HG03066 (cell line): ENCODE measurements around the gene PRKCZ.

Source experiments
- ATAC-seq: cut with Tn5 transposase; IDR thresholded peaks from one replicate; pipeline ENCODE4 v1.9.1; 2021; ENCODE audit warnings: low read depth; ENCODE audit not compliant: unreplicated experiment

The PRKCZ gene

GRCh38 chr1:2049718-2050431 lies at the start of gene PRKCZ:
Gene PRKCZ, plus strand, starts transcription at chr1:2050411. Its CDS starts 220 bp downstream, at chr1:2050631.
- ATAC-seq: no peak

GRCh38 chr1:2000432-2000831 lies 49.8 kb upstream of the PRKCZ start:
- ATAC-seq: no peak

- no peak for ATAC-seq
These were observed 49.4 kb upstream of the PRKCZ start for GRCh38 chr1:2000850-2001249.

GRCh38 chr1:2001773-2002411 lies 48.3 kb upstream of the PRKCZ start:
- ATAC-seq: no peak

- ATAC-seq: no peak
These were observed 46.6 kb upstream of the PRKCZ start, which contains the start of gene CFAP74 for GRCh38 chr1:2003541-2004131. Gene CFAP74, minus strand, starts transcription at chr1:2003786. Its CDS starts 12,830 bp downstream, at chr1:1990956.

- no peak for ATAC-seq
These were observed 45.4 kb upstream of the PRKCZ start for GRCh38 chr1:2004856-2005255.

GRCh38 chr1:2009101-2010053 lies 40.8 kb upstream of the PRKCZ start:
- ATAC-seq: no peak

GRCh38 chr1:2014181-2014580 lies 36.0 kb upstream of the PRKCZ start:
- ATAC-seq: no peak

GRCh38 chr1:2014741-2015735 lies 35.2 kb upstream of the PRKCZ start:
- no peak for ATAC-seq

GRCh38 chr1:2016123-2016522 lies 34.1 kb upstream of the PRKCZ start:
- ATAC-seq: no peak

- ATAC-seq: no peak
These were observed 31.7 kb upstream of the PRKCZ start for GRCh38 chr1:2018217-2019171.

- ATAC-seq: no peak
These were observed 31.1 kb upstream of the PRKCZ start, which contains the start of gene GABRD for GRCh38 chr1:2019172-2019543. Gene GABRD, plus strand, starts transcription at chr1:2019345. Its CDS starts 79 bp downstream, at chr1:2019424.

GRCh38 chr1:2019571-2020309 lies 30.5 kb upstream of the PRKCZ start:
- no peak for ATAC-seq

- ATAC-seq: no peak
These were observed 29.9 kb upstream of the PRKCZ start for GRCh38 chr1:2020310-2020655.

- ATAC-seq: no peak
These were observed 28.7 kb upstream of the PRKCZ start for GRCh38 chr1:2021550-2021949.

GRCh38 chr1:2022063-2022770 lies 28.0 kb upstream of the PRKCZ start:
- no peak for ATAC-seq

- no peak for ATAC-seq
These were observed 27.0 kb upstream of the PRKCZ start for GRCh38 chr1:2023187-2023586.
